Body of pancreas (tissue), 4 donors: Measurements from ENCODE around the gene RNF113B. TPM values are rescaled to one million over a fixed set of nuclear protein-coding genes. Genes with fewer than 3 reads are reported as not detected.

Experiments
- ATAC-seq: fragments of 150-250 bp; one replicate; pipeline ENCODE4 v1.9.1; 2016
- DNase-seq, 4 donors: peaks; one replicate each; pipeline ENCODE4 v3.0.0-alpha.2; 2019
- H3K27ac ChIP-seq, 4 donors: fragments of 200-600 bp; sonication (generic); 1 replicate in 3 of 4; 2 replicates in 1 of 4; pipeline versions ENCODE4 v1.5.1 to v1.6.1; 2016 to 2019; ENCODE audit warnings: mild to moderate bottlenecking in 1 of 4, mixed read lengths in 1 of 4, moderate library complexity in 1 of 4
- H3K27me3 ChIP-seq, 2 donors: fragments of 200-600 bp; sonication (generic); one replicate each; pipeline ENCODE4 v1.6.0; 2016; ENCODE audit warnings: mild to moderate bottlenecking in 1 of 2
- H3K36me3 ChIP-seq, 2 donors: fragments of 200-600 bp; sonication (generic); replicated peaks in 1 of 2; 2 replicates each; pipeline ENCODE4 v1.5.1; 2016; ENCODE audit warnings: low read depth in 2 of 2; ENCODE audit not compliant: insufficient read depth in 1 of 2
- H3K4me1 ChIP-seq: fragments of 200-600 bp; sonication (generic); one replicate; pipeline ENCODE4 v1.6.0; 2016
- H3K4me3 ChIP-seq, 2 donors: fragments of 200-600 bp; sonication (generic); 1 replicate in 1 of 2; 2 replicates in 1 of 2; pipeline ENCODE4 v1.5.1; 2016 to 2019
- H3K9me3 ChIP-seq, 3 donors: fragments of 200-600 bp; sonication (generic); 1 replicate in 2 of 3; 2 replicates in 1 of 3; pipeline ENCODE4 v1.5.1; 2016
- CTCF ChIP-seq, 7 experiments: fragments of 450-650 bp in 4 of 7; fragments of 200-600 bp in 3 of 7; sonication (generic) in 3 of 7; IDR thresholded peaks; one replicate each; pipeline ENCODE4 v1.5.1; 2016 to 2019; ENCODE audit warnings: antibody characterized with exemption in 7 of 7
- POLR2A ChIP-seq, 3 donors: fragments of 450-650 bp; IDR thresholded peaks; one replicate each; pipeline ENCODE4 v1.6.1; 2016; ENCODE audit warnings: antibody characterized with exemption in 3 of 3, mild to moderate bottlenecking in 2 of 3
- WGBS, 2 donors: methylation state at CpG; one replicate each; pipeline ENCODE4 v1.1.5; 2017; 5-methylcytosine and 5-hydroxymethylcytosine counted together
- intact Hi-C: fragments of 100-400 bp; cut with DNase I; formaldehyde crosslinking; loops from one replicate; pipeline ENCODE4 v1.15.1; 2023
- total RNA-seq, 2 donors: library from RNA; depleted of rRNA; stranded (reverse); fragments of >200 nt; gene quantifications; one replicate each; pipeline ENCODE4 v1.1.0, GENCODE V29; 2016

RNF113B gene
- total RNA-seq, 2 donors from 2014 or later: not detected

DNA sequence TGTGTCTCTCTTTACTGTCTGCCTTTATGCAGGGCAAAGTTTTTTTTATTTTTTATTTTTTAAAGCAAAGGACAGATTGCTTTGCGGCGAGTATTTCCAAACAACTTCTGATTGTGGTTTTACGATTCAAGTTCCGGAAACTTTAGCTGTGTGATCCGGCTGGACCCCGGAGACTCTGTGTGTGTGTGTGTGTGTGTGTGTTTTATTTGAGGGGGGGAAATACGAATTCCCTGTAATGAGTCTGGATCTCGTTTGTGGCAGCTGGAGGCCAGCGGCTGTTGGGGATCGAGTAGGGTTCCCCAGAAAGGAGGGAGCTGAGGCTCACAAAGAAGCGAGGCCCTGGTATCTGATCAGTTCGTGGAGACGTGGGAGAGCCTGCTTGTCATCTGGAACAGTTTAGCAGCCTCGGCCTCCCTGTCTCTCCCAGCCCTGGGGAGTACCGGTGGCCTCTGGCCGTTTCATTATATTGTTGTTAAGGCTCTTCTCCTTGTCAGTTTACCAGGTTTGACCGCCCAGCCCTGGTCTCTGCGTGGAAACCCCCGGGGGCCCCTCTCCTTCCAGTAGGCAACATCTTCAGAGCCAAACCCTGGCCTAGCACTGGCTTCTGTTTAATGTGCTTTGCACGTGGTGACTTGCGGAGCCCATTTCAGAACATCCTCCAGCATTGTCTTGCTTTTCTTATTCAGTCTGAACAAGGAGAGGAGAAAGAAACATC is 32.9 kb downstream of the RNF113B start:
- no peak for ATAC-seq
- H3K27me3 ChIP-seq: no peaks in the 10 kb centered on the region
- peaks cover 43% of the 10 kb centered on the region for H3K4me1 ChIP-seq
- 6 to 8% methylated on average over 16 to 21 of the region's 21 CpGs for WGBS, 2 donors
- H3K36me3 ChIP-seq: no peaks in the 10 kb centered on the region
- peak overlapping the region; percentile 9 to 78 for H3K4me3 ChIP-seq
- no peak for TF ChIP-seq POLR2A (IDR thresholded peaks at IDR 0.05)
- TF ChIP-seq CTCF (IDR thresholded peaks at IDR 0.05): no peak
- peak; percentile 4 to 34 (median 18) for DNase-seq
- no peaks in the 10 kb centered on the region for H3K9me3 ChIP-seq
- intact Hi-C loops: loop anchor here (10.0 kb wide), 2 partner anchors 261 to 291 kb away; no protein-coding TSS in a partner anchor
- H3K27ac ChIP-seq: peak overlapping the region; percentile 35 to 91 (median 82)

GRCh38 chr13:98143601-98144026 is 33.5 kb downstream of the RNF113B start:
- Histone ChIP-seq H3K4me1 (peaks cover 43% of the 10 kb centered on the region), H3K36me3 (no peaks in the 10 kb centered on the region), H3K4me3 (peak overlapping the region; percentile 9 to 78), H3K27ac (peak overlapping the region; percentile 74 to 91 (median 82)), H3K27me3 (no peaks in the 10 kb centered on the region), H3K9me3 (no peaks in the 10 kb centered on the region)
- peak; percentile 23 to 43 (median 30) for DNase-seq
- intact Hi-C loops: loop anchor here (10.0 kb wide), 2 partner anchors 261 to 291 kb away; no protein-coding TSS in a partner anchor
- 0 to 1% methylated on average over 17 to 58 of the region's 60 CpGs for WGBS, 2 donors
- ATAC-seq: peak; percentile 16
- TF ChIP-seq POLR2A (IDR thresholded peaks at IDR 0.05): peak in 1 of 3 donors; percentile 4
- no peak for TF ChIP-seq CTCF (IDR thresholded peaks at IDR 0.05)

GRCh38 chr13:98143157-98143553 is 33.9 kb downstream of the RNF113B start:
- Histone ChIP-seq H3K27me3 (no peaks in the 10 kb centered on the region), H3K9me3 (no peaks in the 10 kb centered on the region), H3K4me3 (peak overlapping the region; percentile 9 to 78), H3K27ac (peak overlapping the region; percentile 74 to 91 (median 82)), H3K4me1 (peaks cover 43% of the 10 kb centered on the region), H3K36me3 (no peaks in the 10 kb centered on the region)
- WGBS, 2 donors: 0% methylated on average over 41 of the region's 66 CpGs; no CpG with 5 or more reads in 1 of the 2 donors
- TF ChIP-seq POLR2A (IDR thresholded peaks at IDR 0.05): no peak
- no peak for TF ChIP-seq CTCF (IDR thresholded peaks at IDR 0.05)
- intact Hi-C loops: loop anchor here (10.0 kb wide), 2 partner anchors 262 to 292 kb away; no protein-coding TSS in a partner anchor
- no peak for DNase-seq
- ATAC-seq: peak; percentile 23

DNA sequence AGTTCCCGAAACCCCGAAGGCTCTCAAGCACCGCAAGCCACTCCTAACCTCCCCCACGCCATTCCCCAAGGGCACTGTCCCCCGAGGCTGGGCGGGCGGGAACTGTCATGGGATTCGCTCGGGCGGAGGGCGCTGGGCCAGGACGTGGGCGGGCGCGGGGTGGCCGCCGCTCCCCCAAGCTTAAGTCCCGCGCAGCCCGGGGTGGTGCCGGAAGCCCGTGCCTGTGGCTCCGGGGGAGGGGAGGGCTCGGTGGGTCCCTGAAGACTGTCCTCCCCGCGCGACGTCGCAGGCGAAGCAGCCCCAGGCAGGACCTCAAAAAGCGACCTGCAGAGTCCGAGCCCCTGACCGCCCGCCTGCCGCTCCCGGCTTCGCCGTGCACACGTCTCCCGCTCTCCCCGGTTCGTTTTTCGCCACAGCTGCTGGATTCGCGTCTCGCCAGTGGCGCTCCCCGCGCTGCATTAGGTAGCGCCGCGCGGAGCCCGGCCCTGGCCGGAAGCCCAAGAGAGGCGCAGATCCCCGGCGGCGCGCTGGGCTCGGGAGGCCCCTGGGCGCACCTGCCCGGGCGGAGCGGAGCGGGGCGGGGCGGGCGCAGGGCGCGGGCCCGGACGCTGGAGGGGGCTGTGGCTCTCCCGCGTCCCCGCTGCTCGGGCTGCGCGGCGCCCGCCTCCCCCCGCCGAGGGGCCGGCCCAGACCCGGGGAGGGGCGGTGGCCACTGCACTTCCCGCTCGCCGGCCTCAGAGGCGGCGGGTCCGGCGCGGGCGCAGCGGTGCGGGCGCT is 34.5 kb downstream of the RNF113B start, which contains the start of gene FARP1:
Gene FARP1, plus strand, starts transcription at position 715 of the 777 bp plus-strand sequence. CDS start 70,149 bp downstream, outside the sequence.
- no peaks in the 10 kb centered on the region for H3K9me3 ChIP-seq
- TF ChIP-seq CTCF (IDR thresholded peaks at IDR 0.05): peak in 4 of 7 experiments; percentile 60 to 97 (median 80)
- peak; percentile 61 to 85 (median 83) for TF ChIP-seq POLR2A (IDR thresholded peaks at IDR 0.05)
- intact Hi-C loops: loop anchor here (10.0 kb wide), 2 partner anchors 262 to 292 kb away; no protein-coding TSS in a partner anchor
- peak within 1 kb of the TSS; percentile 78 to 92 for H3K4me3 ChIP-seq
- H3K36me3 ChIP-seq: no peaks in the 10 kb centered on the region
- peak; percentile 86 to 90 (median 87) for DNase-seq
- H3K4me1 ChIP-seq: peaks cover 42% of the 10 kb centered on the region
- peak; percentile 92 for ATAC-seq
- H3K27me3 ChIP-seq: no peaks in the 10 kb centered on the region
- WGBS, 2 donors: 0% methylated on average over 1 to 80 of the region's 98 CpGs
- H3K27ac ChIP-seq: peak within 1 kb of the TSS; percentile 74 to 95 (median 90)
